Endometrium (tissue), 2 donors: Measurements from ENCODE around the gene CBX7.

Experiments
- FAIRE-seq: peaks from 2 replicates; lab custom pipeline; 2012; peaks lifted over from hg19 to GRCh38; lab: Jason Lieb, UNC
- donor health status: control.
- donor health status: control.

CBX7 gene

DNA sequence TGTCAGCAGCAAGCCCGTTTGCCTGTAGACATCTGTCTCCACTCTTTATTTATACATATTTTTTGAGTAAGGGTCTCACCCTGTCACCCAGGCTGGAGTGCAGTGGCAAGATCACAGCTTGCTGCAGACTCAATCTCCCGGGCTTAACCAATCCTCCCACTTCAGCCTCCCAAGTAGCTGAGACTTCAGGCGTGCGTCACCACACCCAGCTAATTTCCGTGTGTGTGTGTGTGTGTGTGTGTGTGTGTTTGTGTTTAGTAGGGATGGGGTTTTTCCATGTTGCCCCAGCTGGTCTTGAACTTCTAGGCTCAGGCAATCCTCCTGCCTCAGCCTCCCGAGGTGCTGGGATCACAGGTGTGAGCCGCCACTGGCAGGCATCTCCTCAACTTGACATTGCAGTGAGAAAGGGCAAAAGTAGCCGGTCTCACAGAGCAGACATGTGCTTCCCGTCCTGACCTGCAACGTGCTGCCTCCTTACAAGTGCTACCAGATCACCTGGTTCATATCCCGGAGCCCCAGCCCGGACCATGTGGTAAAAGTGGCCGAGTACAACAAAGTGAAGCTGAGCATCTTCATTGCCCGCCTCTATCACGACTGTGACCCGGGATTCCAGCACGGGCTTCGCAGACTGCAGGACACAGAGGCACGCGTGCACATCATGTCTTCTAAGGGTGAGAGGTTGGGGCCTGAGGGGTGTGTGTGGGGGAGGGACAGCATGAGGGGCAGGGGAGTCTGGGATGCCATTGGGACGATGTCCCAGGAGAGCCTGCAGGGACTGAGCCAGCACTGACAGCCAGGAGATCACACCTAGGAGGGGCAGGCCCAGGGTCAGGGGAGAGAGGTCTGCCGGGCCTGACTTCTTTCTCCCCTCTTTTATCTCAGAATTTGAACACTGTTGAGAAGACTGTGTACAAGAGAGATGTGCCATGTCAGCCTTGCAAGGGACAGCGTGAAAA is 61.1 kb downstream of the CBX7 start:
- FAIRE-seq = no peak

- FAIRE-seq = no peak
Measured at GRCh38 chr22:39090426-39091064, 61.9 kb downstream of the CBX7 start.

GRCh38 chr22:39089928-39090327 is 62.6 kb downstream of the CBX7 start:
- FAIRE-seq = no peak

DNA sequence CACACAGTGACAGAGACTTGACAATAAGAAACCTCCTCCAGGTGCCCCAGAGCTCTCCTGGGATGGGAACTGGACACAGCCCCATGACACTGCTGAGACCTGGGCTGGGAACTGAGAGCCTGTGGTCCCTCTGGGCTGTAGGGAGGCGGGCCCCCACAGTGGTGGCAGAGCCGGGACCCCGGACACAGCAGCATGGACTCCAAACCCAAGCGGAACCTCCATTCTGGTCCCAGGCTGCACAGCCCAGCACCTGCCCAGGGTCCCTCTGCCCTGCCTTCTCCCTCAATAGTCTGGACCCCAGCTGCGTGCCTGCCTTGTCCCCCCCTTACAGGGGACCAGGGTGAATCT is 63.8 kb downstream of the CBX7 start:
- no peak for FAIRE-seq

GRCh38 chr22:39087881-39088684 is 64.4 kb downstream of the CBX7 start:
- FAIRE-seq = no peak

DNA sequence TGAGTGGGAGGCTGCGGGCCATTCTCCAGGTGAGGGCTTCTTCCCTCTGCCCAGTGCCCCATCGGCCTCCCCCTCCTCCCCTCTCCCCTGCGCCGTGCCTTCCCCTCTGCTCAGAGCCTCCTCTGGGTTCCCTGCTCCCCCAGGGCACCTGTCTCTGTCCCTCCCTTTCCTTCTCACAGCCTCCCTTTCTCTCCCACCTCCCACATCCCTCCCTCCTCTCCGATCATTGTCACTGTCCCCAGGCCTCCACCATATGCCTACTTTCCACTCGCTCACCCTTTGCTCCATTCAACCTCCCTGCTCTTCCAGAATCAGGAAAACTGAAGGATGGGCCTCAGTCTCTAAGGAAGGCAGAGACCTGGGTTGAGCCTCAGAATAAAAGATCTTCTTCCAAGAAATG is 65.4 kb downstream of the CBX7 start:
- no peak for FAIRE-seq

- FAIRE-seq = no peak
Measured at GRCh38 chr22:39084666-39085065, 67.8 kb downstream of the CBX7 start.

- no peak for FAIRE-seq
Measured at GRCh38 chr22:39083212-39084165, 69.0 kb downstream of the CBX7 start.

DNA sequence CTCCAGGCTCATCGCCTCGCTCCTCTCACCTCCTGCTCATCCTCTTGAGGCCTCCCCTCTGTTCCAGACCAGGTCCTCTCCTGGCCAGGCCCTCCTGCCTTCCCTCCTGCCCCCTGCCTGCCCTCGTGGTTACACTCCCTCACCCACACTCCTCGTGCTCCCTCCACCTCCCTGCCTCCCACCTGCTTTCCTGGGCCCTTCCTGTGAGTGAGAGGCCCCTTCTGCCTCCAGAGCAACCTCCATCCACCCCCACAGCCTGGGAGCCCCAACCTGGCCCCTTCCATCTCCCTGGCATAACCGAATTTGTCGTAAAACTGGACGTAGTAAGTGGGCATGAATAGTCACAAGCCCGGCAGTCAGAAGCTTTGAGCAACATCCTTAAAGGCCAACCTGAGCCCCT is 70.9 kb downstream of the CBX7 start:
- no peak for FAIRE-seq

- no peak for FAIRE-seq
Measured at GRCh38 chr22:39081016-39081415, 71.5 kb downstream of the CBX7 start.
